Skin of body (tissue), 2 donors: Measurements from ENCODE around the gene USP5. TPM values are rescaled to one million over a fixed set of nuclear protein-coding genes. Genes with fewer than 3 reads are reported as not detected.

ENCODE experiments used
- DNase-seq: peaks from one replicate; lab custom pipeline; 2025; lab: John Stamatoyannopoulos, UW
- total RNA-seq: library from RNA; depleted of rRNA; stranded (reverse); fragments of >200 nt; gene quantifications from one replicate; pipeline ENCODE4 v1.2.3, GENCODE V29; 2014

Gene USP5, protein sequence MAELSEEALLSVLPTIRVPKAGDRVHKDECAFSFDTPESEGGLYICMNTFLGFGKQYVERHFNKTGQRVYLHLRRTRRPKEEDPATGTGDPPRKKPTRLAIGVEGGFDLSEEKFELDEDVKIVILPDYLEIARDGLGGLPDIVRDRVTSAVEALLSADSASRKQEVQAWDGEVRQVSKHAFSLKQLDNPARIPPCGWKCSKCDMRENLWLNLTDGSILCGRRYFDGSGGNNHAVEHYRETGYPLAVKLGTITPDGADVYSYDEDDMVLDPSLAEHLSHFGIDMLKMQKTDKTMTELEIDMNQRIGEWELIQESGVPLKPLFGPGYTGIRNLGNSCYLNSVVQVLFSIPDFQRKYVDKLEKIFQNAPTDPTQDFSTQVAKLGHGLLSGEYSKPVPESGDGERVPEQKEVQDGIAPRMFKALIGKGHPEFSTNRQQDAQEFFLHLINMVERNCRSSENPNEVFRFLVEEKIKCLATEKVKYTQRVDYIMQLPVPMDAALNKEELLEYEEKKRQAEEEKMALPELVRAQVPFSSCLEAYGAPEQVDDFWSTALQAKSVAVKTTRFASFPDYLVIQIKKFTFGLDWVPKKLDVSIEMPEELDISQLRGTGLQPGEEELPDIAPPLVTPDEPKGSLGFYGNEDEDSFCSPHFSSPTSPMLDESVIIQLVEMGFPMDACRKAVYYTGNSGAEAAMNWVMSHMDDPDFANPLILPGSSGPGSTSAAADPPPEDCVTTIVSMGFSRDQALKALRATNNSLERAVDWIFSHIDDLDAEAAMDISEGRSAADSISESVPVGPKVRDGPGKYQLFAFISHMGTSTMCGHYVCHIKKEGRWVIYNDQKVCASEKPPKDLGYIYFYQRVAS
- 35.7 TPM for total RNA-seq

DNA sequence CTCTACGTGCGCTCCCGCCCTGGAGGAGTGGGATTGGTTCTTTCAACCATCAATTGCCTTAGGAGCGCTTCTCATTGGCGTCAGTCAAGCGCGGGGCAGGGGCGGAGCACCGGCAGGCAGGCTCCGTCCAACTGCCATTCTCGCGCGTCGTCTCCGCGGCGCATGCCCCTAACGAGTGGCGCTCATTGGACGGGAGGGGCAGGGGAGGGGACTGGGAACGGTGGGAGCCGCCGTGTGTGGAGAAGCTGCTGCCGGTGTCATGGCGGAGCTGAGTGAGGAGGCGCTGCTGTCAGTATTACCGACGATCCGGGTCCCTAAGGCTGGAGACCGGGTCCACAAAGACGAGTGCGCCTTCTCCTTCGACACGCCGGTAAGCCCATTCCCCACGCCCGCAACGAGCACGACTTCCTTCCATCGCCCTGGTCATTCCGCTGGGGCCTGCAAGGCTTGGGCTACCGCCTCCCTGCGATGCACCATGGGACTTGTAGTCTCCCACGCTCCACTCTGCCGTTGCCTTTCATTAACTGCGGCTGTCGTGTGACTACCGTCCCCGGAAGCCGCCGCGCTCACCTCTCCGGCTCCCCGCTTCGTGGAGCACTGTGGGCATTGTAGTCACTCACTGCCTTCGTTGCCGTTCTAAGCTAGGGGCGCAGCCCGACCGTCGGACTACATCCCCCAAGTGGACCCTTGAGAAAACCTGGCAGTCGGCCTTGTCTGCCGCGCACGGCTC is at the start of gene USP5:
Gene USP5 (plus strand): TSS at position 230 of the 730 bp plus-strand sequence. CDS start 30 bp downstream, at position 260.
- DNase-seq, result peak; percentile 100

DNA sequence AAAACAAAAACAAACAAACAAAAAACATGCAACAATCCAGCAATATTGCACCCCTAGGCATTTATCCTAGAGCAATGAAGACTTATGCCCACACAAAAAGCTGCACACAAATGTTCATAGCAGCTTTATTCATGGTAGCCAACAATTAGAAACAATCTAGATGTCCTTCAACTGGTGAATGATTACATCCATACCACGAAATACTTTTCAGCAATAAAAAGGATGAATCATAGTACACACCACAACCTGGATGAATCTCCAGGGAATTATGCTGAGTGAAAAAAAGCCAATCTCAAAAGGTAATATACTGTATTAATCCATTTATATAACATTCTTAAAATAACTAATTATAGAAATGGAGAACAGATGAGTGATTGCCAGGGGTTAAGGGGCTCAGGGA is 44.8 kb upstream of the USP5 start:
- DNase-seq, result no peak

DNA sequence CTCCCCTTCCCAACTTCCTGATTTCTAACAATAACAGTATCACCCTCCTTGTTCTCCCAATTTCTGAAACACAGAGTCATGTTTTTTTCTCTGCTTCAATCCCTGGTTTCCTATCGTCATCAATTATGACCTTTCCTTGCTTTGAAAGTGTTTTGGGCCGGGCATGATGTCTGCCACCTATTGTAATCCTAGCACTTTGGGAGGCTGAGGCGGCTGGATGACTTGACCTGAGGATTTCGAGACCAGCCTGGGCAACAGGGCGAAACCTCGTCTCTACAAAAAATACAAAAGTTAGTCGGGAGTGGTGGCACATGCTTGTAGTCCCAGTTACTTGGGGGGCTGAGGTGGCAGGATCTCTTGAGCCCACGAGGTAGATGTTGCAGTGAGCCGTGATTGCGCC is 42.9 kb upstream of the USP5 start:
- no peak for DNase-seq

DNA sequence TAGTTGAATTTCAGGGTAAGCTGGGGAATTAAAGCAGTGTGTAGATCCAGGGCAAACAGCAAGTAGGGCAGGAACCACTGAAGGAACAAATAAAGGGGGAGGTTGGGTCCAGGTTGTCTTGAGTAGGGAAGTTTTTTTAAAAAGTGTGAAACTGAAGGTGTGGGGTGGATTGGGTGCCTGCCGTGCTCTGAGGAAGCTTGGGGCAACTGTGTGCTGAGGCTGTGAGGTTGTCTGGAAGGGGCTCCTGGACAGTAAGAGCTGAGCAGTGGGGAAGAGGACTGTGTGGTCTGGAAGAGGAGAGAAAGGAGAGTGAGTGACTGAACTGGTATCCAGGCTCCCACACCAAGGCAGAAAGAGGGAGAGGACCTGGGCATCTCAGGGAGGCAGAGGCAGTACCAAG is 41.2 kb upstream of the USP5 start:
- DNase-seq, result no peak

DNA sequence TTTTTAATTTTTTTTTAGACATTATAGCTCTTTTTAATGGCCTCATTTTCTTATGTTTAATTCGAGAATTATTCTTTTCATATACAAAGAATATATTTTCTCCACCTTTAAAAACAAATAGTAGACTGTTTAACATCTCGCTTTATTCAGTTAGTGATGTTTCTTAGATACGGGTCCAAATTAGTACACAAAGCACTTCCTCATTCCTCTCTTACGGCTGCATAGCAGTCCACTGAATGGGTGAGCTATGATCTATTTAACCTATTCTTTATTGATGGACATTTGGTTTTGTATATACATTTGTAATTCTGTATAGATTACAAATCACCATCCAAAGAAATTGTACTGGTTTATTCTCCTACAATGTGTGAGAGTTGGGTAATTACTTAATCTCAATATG is 38.6 kb upstream of the USP5 start:
- DNase-seq, result no peak

DNA sequence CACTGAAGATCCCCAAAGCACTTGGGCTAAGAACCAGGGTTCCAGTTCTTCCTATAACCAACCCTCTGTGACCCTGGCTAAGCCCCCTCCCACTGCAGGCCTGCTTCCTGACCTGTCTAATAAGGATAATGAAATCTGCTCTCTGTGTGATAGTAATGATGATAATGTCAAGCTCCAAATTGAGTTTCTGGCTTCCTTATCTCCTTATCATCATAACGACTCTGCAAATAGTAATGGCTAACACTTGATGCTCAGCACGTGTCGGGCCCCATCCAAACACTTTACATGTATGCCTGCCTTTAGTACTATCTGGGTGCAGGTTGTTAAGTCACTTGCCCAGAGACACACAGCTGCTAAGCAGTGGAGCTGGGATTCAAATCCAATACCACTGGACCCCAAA is 35.4 kb upstream of the USP5 start:
- DNase-seq, result no peak

DNA sequence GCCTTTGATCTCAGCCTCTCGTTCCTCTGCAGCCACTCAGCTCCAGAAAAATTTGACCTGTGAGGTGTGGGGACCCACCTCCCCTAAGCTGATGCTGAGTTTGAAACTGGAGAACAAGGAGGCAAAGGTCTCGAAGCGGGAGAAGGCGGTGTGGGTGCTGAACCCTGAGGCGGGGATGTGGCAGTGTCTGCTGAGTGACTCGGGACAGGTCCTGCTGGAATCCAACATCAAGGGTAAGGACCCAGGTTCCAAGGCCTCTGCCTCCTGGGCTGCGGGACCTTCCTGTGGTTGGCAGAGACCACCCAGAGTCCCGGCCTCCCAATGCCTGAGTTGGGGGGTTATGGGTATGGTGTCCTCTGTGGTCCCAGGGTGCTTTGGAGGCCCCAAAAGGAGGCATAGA is 34.9 kb upstream of the USP5 start:
- no peak for DNase-seq

DNA sequence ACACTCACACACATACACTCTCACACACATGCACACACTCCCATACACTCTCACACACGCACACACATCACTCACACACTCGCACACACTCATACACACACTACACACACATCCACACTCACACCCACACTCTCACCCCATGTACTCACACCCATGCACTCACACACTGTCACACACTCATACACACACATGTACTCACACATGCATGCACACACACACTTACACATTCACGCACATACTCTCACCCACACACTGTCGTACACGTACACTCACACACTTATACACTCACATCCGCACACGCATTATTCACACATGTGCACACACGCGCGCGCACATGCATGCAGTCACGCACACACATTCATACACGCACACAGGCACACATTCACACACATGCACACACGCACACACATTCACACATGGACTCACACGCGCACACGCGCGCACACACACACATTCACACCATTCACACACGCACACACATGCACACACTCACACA is 34.2 kb upstream of the USP5 start:
- no peak for DNase-seq

DNA sequence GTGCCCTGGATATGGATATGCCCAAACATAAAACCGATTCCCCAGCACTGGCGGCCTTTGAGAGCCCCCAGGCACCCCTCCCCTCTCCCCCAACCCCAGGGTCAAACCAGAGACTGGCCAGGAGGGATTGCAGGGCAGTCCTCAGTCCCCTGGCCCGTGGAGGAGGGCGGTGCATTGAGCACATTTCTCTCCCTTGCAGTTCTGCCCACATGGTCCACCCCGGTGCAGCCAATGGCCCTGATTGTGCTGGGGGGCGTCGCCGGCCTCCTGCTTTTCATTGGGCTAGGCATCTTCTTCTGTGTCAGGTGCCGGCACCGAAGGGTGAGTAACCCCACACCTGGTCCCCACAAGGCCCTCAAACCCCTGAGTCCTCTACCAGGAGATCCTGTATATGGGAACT is 33.7 kb upstream of the USP5 start:
- no peak for DNase-seq

DNA sequence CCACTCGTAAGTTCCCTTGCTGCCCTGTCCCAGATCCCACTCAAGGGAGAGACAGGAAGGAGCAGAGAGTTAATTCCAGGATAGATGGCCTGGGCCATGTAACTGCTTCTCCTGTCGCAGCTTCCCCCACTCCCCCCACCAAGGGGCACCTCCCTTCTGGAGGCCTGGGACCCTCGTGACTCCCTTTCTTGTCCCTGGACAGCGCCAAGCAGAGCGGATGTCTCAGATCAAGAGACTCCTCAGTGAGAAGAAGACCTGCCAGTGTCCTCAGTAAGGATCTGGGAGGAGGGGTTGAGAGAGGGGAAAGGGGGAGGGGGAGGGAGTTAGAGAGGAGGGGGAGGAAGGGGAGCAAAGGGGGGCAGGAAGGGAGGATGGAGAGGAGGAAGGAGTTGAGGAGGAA is 33.3 kb upstream of the USP5 start:
- DNase-seq, result no peak

DNA sequence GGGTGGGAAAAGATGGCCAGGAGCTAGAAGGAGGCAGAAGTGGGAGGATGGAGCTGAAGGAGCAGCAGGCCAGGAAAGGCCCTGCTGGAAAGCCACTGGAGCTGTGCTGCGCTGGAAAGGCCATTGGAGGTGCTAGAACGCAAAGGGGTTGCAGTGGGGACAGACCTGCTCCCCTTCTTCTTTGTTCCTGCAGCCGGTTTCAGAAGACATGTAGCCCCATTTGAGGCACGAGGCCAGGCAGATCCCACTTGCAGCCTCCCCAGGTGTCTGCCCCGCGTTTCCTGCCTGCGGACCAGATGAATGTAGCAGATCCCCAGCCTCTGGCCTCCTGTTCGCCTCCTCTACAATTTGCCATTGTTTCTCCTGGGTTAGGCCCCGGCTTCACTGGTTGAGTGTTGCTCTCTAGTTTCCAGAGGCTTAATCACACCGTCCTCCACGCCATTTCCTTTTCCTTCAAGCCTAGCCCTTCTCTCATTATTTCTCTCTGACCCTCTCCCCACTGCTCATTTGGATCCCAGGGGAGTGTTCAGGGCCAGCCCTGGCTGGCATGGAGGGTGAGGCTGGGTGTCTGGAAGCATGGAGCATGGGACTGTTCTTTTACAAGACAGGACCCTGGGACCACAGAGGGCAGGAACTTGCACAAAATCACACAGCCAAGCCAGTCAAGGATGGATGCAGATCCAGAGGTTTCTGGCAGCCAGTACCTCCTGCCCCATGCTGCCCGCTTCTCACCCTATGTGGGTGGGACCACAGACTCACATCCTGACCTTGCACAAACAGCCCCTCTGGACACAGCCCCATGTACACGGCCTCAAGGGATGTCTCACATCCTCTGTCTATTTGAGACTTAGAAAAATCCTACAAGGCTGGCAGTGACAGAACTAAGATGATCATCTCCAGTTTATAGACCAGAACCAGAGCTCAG is 32.6 kb upstream of the USP5 start:
- DNase-seq, result no peak

DNA sequence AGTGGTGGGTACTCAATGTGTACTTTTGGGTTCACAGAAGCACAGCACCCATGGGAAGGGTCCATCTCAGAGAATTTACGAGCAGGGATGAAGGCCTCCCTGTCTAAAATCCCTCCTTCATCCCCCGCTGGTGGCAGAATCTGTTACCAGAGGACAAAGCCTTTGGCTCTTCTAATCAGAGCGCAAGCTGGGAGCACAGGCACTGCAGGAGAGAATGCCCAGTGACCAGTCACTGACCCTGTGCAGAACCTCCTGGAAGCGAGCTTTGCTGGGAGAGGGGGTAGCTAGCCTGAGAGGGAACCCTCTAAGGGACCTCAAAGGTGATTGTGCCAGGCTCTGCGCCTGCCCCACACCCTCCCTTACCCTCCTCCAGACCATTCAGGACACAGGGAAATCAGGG is 31.8 kb upstream of the USP5 start:
- DNase-seq, result no peak

DNA sequence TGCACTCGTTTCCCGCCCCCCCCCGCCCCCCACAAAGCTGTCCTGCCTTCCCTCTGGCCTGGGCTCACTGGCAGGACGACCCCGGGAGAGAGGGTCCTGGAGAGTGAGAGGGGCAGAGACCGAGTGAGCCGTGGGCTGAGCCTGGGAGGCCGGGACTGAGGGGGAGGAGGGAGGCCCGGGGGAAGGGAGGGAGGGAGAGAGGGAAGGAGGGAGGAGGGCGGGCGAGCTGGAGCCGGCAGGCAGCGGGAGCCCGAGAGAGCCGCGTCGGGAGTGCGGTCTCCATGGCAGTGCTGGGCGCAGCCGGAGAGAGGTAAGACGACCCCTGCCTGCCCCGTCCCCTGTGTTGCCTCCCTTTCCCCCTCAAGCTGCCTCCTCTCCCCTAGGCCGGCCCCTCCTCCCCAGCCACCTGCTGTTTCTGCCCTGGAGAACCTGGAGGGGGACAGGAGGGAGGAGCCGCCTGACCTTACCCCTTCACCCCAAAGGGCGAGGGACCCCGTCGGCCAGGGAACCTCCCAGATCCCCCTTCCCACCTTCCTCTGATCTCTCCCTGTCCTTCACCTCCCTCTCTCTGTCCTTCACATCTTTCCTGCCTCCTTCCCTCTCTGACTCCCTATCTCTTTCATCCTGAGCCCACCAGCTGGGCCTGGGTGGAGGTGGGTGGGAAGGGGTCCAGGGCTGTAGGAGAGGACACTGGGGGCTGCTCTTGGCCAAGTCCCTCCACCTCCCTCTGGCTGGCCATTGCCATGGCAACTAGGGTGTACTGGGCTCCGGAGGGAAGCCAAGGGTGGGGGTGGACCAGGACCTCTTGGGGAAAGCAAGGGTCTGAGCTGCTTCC is 30.1 kb upstream of the USP5 start, which contains the start of gene GPR162:
Gene GPR162 (plus strand): TSS at position 231 of the 835 bp plus-strand sequence. CDS start 2,078 bp downstream, outside the sequence.
- peak; percentile 73 for DNase-seq

DNA sequence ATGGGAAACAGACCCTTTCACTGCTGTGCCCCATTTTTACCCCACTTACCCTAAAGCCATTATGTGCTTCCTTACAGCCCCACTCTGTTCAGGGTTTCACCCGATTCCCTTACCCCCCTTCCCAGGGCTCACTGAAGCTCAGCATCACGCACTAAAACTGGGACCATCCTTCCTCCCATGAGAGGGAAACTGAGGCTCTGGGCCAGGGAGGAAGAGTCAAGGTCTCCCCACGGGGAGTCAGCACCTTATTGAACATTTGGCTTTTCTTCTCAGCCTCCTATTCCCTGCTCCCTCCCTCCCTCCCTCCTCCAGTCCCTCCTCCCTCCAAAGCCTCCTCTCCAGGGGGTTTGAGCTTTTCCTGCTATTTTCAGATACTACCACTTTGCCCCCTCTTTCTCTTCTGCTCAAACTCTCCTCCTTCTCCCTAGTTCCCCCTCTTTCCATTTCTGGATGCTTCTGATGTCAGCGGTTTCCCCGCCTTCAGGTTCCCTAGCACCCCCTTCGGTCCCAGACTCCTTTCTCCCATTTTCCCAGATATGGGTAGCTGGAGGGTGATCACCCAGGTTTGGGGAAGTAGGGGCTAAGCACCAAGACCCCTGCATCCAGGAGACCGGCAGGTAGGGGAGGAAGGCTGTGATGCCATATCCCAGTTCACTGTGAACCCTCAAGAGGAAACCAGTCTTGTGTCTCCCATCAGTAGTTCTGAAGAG is 29.4 kb upstream of the USP5 start:
- DNase-seq, result no peak

DNA sequence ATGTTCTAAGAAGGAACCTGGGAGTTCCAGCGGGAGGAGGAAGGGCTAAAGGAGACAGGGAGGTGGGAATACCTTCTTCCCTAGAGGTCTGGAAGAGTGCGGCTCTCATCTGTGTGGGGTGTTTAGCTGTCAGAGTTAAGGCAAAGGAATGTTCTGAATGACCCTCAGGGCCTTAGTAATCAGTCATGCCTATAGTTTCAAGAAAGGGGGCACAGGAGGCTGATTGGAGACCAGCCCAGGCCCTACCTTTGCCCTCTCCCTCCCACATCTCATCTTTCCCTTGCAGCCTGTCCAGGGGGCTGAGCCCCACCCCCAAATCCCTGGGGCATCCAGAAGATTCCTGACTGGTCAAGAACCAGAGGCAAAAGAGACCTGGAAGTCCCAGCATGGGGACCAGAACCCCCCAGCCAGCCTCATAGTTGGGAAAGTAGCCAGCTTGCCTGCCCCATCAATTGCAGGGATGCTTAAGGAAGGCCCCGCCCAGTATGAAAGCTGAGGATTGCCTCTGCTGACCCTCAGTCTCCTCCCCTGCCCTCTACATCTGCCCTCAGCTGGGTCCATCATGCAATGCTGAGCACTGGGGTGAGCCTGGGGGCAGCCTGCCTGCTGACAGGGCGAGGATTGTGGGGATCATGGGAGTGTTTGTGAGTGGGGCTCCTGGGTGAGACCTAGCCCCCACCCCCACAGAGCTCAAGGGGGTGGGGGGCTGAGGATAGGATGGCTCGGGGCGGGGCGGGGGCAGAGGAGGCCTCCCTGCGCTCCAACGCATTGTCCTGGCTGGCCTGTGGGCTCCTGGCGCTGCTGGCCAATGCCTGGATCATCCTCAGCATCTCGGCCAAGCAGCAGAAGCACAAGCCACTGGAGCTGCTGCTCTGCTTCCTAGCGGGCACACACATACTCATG is 28.5 kb upstream of the USP5 start:
- DNase-seq, result no peak

DNA sequence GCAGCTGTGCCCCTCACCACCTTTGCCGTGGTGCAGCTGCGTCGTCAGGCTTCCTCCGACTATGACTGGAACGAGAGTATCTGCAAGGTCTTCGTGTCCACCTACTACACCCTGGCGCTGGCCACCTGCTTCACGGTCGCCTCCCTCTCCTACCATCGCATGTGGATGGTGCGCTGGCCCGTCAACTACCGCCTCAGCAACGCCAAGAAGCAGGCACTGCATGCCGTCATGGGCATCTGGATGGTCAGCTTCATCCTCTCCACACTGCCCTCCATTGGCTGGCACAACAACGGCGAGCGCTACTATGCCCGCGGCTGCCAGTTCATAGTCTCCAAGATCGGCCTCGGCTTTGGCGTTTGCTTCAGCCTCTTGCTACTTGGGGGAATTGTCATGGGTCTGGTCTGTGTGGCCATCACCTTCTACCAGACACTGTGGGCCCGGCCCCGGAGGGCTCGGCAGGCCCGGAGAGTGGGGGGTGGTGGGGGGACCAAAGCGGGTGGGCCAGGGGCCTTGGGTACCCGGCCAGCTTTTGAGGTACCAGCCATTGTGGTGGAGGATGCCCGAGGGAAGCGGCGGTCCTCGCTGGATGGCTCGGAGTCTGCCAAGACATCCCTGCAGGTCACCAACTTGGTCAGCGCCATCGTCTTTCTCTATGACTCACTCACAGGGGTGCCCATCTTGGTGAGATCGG is 27.7 kb upstream of the USP5 start:
- DNase-seq, result no peak

DNA sequence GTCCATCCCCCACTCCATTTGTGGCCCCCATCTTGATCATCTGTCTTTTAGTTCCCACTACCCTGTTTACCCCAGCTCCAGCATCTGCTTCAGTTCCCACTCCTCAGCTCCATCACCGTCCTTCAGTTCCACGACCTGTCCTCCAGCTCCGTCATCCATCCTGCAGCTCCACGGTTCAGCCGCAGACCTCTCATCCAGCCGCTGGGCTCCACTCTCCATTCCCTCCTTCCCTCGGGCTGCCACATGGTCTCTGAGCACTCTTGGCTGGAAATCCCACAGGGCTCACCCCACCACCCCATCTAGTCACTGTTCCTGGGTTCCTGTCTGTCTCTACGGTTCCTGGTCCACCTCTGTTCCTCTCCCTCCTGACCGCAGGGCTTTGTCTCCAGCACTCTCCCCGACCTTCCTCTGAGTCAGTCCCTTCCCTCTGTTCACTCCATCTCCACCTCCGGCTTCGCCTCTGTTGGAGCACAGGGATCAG is 27.0 kb upstream of the USP5 start:
- no peak for DNase-seq
